HG03565 (cell line): ENCODE data around the gene RBMS1.
"Not testable (repeated sequence)": the region's sequence is repeated elsewhere in the genome, so short reads cannot be mapped to it uniquely, and the experiment has no call there.

Experiments
- ATAC-seq: cut with Tn5 transposase; IDR thresholded peaks from one replicate; pipeline ENCODE4 v1.9.1; 2021; ENCODE audit warnings: mild to moderate bottlenecking, moderate library complexity; ENCODE audit not compliant: unreplicated experiment

RBMS1 gene

DNA sequence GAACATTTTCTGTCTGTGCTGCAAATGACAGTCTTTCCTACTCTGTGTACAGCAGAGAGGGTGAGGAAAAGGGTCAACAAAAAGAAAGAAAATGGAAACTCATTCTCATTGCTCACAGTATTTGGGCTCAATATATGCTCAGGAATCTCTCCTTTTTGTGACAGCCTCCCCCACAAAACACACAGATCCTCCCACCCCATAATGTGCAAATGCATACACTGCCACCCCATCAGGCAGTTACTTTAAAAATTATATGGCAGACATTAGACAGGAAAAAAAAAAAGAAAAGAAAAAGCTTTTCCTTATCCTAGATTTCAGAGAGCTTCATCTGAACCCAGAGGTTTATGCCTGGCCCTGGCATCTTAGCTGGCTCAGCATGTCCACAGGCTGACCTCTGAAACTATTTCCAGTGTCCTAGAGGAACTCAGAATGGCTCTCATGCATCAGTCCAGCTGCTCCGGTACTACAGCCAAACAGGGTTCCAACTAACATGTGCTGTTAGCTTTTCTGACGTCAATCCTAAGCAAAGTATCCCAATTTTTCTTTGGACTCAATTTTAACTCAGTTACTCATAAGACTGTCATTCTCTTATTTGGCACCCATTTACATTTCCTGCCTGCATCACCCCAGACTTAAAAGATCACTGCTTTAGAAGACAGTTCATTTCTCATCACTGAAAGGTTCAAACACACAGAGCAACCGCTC lies 105.9 kb downstream of the RBMS1 start:
- no peak for ATAC-seq

DNA sequence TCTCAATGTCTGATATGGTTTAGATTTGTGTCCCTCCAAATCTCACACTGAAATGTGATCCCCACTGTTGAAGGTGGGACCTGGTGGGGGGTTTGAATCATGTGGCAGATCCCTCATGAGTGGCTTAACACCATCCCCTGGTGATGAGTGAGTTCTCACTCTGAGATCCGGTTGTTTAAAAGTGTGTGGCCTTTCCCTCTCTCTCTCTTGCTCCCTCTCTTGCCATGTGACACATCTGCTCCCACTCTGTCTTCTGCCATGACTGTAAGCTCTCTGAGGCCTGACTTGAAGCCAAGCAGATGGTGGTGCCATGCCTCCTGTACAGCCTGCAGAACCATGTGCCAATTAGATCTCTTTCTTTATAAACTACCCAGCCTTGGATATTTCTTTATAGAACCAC lies 108.8 kb downstream of the RBMS1 start:
- no peak for ATAC-seq

DNA sequence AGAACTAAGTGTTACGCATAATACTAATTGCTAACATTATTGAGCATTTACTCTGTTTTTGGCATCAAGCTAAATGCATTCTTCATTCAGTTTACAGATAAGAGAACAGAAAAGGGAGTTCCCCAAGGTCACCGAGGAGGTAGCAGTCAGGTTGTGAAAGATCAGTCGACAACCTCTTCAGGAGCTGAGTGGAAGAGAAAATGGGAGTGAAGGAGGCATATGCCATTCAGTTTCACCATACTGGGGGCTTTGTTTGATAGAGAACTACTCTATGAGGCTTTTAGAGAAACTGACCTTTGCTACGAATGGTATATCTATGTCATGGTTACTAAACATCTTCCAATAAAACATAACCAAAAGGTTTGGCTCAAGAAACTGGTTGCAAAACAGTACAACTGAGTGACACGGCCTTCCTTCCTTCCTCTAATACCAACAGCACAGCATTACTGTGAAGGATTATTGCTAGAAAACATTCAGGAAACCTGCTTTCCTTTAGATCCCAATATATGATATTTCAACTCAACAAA lies 112.1 kb downstream of the RBMS1 start:
- no peak for ATAC-seq

DNA sequence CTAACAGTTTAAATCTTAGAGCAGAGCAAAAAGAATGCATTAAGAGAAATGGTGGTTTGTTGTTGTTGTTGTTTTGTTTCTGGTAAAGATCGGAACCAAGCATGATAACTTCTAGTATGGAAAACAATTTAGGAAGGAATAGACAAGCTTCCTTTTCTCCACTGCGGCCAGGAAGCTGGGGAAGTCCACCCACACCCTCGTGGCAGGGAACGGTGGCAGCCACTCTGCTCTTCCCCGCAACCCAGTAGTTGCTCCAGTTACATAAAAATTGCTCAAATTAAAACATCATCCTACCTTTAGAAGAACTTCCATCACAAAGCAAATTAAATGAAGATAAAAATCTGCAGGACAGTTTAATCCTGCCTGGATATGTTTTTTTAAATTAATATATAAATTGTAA lies 113.0 kb downstream of the RBMS1 start:
- ATAC-seq = no peak

DNA sequence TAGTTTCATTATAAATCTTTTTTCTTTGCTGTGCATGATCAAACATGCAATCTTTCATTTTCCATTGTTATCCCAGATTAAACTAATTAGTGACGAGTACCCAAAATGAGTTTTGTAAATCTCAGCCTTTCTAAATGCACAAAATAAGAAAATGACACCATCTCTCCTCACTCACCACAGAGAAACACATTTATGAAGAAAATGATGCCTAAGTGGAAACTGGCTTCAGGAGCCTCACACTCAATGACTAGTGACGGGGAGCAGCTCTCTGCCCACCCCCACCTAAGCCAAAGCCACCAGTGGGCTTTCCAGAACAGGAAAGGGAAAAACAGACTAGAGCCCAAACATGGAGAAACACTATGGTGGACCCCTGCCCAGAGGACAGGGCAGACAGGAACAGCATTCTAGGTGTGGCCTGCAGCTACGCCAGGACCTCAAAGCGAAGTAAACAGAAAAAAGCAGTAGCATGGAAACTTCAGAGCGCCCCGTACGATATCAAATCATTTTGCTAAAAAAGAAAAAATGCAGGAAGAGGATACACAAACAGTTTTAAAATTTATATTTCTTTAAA lies 113.5 kb downstream of the RBMS1 start:
- ATAC-seq = no peak

DNA sequence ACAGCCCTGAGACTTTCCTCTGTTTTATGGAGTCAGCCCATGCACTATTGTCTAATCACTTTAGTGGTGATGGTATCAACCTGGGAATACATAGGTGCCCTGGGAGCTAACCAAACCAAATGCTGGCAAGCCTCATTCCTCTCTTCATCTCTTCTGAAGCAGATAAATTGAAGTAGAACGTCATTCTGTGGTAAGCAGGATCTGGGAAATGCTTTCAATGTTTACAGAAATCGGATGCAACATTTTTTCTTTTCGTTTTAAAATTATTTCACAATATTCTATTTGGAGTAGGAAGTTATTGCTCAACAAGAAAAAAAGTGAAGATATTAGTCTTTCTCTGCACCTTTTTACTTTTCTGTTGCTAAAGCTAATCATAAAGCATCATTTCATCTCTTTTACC lies 114.2 kb downstream of the RBMS1 start:
- ATAC-seq = no peak

DNA sequence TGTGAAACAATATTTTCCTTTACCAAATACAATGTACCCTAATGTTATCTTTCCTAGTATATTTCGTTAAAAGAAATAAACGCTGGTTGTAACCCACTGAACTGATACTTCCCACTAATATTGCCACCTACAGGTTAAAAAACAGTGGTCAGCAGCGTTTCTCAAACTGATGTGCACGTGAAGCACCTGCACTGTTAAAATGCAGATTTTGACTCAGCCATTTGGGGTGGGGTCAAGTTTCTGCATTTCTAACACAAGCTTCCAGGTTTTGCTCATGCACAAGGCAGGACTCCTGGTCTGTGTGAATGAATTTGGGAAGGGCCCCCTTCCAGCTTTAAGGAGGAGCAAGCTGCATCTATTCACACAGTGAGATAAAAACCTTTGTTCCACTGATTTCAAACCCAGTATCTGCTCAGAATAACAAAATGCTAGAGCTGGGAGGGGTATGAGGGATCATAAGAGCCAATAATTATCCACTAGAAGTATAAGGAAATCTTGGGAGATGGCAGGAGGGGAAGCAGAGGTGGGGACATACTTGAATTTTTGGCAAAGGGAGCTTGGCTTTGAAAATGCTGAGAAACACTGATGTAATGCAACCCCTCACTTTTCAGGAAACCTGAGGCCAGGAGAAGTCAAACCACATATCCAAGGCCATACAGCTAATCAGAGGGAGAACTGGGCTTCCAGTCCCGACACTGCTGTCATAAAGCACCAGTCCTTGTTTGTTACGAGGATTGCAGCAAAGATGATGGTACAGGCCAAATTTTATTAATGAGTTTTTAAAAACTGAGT lies 116.2 kb downstream of the RBMS1 start:
- ATAC-seq = no peak

DNA sequence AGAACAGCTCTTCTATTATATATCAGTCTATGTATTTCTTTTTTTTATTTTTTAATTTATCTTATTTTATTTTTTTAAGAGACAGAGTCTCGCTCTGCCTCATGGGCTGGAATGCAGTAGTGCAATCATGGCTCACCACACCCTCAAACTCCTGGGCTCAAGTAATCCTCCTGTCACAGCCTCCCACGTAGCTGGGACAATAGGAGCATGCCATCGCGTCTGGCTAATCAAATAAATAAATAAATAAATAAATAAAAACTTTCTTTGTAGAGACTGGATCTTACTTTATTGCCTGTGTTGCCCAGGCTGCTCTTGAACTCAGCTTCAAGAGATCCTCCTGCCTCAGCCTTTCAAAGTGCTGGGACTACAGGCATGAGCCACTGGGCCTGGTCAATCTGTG lies 117.0 kb downstream of the RBMS1 start:
- ATAC-seq = no peak

DNA sequence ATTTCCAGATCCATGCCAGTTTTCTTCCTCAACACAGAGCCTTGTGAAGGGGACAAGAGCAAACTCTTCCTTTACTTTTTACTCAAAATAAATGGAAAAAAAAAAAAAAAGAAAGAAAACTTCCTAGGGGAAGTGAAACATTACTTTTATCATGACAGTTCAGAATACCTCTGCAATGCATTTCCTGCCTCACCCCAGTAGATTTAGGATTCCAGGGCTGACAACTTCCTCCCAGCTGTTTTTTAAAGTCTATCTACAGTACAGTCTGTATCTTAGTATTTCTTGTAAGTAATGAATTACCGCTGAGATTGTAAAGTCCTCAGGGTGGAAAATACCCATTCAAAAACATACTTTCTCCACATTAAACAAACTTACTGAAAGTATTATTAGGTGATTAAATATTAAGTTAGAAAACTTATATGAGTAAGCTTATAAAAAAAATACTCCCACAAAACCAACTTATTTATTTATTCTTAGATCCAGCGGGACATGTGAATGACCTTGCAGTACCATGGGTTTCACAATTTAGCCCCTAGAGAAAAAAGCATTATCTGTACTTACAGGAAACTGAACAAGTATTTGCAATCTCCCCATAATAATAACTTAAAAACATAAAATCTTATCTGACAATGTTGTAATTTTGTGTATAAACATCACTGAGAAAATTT lies 117.7 kb downstream of the RBMS1 start:
- no peak for ATAC-seq

DNA sequence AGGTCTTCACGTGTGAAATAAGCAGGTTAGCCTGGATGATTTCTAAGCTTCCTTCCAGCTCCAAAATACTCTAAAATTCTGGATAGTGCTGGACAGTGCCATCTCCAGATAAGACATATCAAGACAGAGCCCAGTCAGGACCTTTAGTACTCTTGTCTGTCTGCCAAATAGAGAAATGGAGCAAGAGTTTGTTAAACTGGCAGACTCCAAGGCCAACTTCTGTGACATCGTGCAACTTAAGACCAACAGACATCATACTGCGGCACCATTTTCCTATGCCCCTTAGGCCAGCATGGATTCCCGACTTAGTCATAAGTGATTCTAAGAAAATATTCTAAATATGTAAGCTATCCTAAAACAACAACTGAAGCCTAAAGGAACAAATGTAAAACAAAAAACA lies 118.6 kb downstream of the RBMS1 start:
- no peak for ATAC-seq

DNA sequence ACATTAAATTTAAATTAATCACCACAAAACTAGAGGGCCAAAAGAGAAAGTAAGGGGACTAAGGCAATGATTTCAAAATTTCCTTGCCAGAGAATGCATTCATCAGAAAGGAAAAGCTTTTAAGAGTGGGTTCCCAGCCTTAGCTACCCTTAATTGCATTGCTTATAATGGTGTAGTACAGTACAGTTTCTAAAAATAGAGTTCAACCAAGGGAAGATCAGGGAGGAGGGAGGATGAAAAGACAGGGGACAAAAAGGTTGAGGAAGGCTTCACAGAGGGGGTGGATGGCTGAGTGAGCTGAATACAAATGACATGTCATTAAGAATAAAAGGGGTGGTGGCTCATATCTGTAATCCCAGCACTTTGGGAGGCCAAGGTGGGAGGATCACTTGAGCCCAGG lies 119.9 kb downstream of the RBMS1 start:
- ATAC-seq = no peak

DNA sequence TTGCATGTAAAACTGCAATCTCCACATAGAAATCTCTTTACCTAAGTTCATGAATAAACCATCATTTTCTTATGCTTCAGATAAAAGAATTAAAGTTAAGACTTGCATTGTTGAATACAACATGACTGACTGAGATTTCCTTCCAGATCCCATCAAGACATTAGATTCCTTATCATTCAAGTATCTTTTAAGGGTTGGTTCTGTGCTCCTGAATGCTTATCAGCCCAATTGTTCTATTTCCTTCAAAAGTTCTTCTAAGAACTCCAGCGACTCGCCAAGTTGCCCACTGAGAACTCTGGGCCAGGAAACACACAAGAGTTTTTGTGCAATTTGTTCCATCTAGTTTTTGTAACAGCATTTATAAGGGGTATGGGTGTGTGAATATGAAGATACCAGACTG lies 120.3 kb downstream of the RBMS1 start:
- ATAC-seq = no peak

DNA sequence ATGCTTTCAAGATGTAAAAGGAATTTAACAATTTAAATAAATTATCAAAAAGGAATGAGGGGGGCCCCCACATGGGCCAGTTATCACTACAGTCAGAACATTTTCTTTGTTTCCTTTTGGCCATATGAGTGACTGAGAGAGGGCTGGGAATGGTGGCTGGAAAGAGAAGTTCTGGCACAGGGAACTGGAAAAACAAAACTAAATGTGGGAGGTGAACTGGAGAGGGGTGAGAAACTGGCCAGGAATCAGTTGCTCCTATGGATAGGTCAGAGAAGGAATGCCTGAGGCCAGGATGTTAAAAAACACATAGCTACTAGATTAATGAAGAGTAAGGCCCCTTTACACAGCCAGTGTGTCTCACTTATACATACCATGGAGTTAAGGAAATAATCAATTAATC lies 121.0 kb downstream of the RBMS1 start:
- no peak for ATAC-seq

DNA sequence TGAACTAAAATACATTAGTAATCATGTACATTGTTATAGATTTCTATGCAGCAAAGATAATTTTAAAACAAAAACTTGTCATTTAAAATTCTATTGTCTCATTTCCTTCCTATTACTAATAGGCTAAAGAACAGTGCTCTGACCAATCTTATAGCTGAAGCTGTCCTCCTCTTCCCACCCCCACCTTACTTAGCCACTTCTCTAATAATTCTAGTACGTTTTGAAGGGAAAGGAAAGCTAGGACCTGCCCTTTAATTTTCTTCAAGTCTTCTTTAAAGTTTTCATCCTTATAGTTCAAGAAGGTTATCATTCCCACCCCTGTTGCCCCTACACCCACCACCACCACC lies 121.6 kb downstream of the RBMS1 start:
- no peak for ATAC-seq

DNA sequence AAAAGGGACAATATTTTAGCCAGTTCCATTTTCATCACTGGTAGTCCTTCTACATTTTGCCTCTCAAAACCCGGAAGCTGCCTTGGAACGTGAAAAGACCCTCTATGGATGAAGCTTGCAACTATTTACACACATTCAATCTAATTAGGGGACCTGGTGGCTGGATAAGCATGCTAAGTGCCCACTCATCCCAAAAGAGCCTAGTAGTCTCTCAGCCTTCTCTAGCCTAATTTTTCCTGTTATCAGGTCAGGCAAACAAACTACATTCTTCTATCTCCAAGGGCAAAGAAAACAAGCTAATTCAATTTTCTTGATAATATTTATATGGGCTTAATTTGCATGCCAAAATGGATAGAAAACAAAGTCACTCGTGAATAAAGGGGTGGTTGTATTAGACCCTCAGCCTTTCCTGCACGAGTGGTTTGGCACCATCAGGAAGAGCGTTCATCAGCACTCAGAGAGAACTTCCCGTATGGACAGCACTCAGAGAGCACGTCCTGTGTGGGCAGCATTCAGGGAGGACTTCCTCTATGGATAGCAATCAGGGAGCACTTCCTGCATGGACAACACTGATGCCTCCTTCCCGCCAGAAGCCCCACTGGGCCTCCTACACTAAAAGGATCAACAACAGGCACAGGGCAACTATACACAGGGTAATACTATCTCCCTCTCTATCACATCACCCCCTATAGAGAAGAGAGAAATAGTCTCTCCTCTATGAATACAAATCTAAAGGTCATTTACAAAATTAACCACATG lies 122.2 kb downstream of the RBMS1 start:
- no peak for ATAC-seq

DNA sequence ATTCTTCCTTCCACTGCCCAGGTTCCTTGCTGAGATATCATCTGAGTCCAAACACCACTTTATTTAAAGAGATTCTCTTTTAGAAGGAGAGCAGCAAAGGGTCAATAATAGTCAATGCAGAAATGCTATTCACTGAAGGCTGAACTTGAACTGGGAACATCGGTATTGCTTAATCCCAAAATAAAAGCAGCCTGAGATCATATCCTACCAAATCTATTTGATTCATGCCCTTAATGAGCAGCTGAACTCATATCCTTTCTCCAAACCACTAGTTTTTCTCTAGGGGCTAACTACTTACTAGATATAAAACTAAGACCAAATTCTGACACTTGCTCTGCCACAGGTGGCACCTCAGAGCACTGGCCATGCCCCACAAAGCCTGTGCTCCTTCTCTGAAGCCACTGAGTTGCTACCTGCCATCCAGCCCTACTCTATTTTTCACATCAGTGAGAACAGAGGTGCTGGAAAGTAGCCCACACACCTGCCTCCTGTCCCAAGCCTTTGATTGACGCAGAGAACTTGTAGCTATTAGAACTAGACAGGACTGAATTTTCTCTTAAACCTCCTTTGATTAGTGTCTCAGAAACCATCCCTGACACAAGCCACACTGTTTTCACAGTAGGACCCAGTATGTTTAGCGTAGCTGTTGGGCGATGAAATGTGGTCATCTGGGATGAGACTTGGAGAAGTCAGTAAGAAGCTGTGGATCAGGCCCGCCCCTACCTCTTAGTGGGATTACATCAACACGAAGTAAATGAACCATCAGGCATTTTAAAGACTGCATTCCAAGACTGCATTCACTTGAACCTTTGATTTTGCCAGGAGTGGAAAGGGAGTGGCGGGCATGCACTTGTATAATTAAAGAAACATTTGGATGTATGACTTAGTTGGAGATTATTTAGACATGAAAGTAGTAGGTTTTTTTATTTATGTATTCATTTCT lies 124.3 kb downstream of the RBMS1 start:
- ATAC-seq = no peak

DNA sequence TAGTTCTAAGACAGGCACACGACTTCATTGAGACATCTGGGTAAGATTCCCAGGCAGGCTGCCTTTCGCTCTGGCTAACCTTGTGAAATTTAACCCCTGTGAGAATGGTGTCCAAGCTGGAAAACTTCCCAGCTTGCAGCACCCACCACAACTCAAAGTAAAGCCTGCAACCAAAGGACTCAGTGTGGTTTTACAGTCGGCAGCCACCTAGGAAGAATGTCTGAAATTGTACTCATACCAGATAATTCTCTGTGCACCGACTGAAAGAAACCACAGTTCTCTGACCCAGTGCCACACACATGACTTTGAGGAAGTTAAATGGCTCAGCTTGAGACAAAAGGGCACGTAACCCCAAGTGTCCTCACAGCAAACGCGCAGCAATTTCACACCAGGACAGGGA lies 125.7 kb downstream of the RBMS1 start:
- no peak for ATAC-seq

DNA sequence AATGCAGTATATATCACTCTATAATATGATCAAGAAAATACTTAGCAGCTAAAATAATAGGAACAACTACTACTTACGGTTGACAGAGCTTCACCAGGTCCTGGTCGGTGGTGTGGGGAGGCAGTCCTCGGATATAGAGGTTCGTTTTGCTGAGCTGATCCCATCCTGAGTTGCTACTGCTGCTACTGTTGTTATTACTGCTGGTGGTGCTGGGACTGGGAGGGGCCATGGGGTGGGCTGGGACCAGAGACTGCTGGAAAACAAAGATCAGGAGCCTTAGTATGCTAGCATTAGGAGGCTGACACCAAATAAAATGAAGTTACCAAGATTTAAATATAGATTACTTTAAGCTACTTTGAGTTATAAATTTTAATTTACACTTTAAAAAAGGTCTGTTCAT lies 126.5 kb downstream of the RBMS1 start:
- ATAC-seq = not testable (repeated sequence)

DNA sequence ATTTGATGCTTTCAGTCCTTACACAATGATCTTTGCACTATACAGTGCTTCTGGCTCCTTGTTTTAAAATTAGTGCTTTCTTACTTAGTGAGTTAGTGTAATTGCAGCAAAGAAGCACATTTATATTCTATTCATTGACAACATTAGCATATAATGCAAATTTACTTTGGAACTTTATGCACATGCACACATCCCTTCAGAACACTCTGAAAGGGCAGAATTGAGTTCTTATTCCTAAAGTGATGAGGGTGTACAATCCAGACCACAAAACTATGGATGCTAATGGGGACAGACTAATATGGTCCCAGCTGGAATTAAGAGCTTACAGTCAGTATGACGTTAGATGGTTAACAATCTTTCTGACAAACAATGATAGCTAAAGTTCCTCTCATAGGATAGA lies 127.1 kb downstream of the RBMS1 start:
- no peak for ATAC-seq
